Measurements from ENCODE around the gene ETF1.

The ETF1 gene

DNA sequence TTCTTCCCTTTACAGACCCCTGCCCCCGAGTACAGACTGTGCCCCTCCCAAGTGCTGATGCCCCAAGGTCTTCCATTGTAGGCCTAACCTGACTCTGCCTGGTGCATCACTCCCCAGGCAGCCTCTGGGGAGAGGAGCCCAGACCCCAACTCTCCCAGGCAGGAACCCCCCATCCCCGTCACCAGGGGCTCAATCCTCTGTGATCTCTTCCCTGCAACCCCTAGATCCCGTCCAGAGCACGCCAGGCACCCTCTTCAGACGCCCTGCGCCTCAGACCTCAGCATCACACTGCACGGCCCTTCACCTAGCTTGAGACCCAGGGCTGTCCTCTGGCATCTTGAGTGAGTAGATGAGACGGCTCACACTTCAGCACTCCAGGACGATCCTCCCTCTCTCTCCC lies 84.2 kb downstream of the ETF1 start:
- H3K4me3 ChIP-seq (ENCODE audit: low read depth, low read length), result no peak overlapping the region
- TF ChIP-seq, protein P1, sequence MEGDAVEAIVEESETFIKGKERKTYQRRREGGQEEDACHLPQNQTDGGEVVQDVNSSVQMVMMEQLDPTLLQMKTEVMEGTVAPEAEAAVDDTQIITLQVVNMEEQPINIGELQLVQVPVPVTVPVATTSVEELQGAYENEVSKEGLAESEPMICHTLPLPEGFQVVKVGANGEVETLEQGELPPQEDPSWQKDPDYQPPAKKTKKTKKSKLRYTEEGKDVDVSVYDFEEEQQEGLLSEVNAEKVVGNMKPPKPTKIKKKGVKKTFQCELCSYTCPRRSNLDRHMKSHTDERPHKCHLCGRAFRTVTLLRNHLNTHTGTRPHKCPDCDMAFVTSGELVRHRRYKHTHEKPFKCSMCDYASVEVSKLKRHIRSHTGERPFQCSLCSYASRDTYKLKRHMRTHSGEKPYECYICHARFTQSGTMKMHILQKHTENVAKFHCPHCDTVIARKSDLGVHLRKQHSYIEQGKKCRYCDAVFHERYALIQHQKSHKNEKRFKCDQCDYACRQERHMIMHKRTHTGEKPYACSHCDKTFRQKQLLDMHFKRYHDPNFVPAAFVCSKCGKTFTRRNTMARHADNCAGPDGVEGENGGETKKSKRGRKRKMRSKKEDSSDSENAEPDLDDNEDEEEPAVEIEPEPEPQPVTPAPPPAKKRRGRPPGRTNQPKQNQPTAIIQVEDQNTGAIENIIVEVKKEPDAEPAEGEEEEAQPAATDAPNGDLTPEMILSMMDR (IDR thresholded peaks at IDR 0.05; ENCODE audit: low read depth, low read length, missing control alignments), result no peak
- no peak for DNase-seq (ENCODE audit: low read depth)

DNA sequence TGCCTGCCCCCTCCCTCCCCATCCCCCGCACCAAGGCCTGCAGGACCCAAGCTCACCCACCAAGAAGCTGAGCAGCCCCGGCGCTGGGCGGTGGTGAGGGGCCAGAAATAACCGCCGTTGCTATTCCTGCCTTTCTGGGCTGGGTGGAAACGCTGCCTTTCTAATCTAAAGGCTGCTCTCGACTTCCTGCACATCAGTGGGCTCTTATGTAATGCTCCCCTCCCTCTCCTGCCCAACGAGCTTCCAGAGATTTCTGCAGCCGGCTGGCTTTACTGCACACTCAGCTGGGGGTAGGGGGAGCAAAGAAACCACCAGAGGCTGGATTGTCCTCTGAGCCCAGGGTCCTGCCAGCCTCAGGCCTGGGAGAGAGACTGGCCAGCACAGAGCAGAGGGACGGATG lies 84.7 kb downstream of the ETF1 start:
- DNase-seq (ENCODE audit: low read depth), result no peak
- no peak overlapping the region for H3K4me3 ChIP-seq (ENCODE audit: low read depth, low read length)
- TF ChIP-seq, protein P1 (IDR thresholded peaks at IDR 0.05; ENCODE audit: low read depth, low read length, missing control alignments), result no peak

DNA sequence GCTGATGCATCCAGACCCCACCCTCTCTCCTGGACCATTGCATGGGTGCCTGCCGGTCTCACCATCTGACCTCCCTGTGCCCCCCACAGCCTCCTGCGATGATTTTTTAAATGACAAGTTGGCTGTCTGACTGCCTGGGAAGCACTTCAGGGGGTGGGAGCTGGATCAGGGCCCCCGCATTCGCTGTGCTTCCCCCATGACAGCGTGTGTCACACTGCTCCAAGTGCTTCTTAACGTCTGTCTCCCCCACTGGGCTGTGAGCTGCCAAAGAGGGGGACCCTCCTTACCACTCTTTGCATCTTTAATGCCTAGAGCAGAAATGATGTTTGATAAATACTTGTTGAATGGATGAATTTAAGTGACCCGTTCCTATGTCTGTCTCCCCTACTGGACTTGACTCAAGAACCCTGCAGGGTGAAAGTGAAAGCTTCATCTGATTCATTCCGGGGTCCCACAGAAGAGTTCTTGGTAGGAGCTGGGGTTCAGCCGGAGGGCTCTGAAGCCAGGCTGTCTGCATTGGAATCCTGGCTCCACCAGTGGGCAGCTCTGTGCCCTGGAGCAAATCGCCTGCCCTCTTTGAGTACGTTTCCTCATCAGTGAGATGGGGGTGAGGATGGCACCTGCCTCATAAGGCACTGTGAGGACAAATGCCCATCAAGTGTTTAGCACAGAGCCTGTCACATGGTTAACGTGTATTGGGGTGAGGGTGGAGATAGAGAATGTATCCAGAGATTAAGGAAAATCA lies 85.3 kb downstream of the ETF1 start:
- H3K4me3 ChIP-seq (ENCODE audit: low read depth, low read length), result no peak overlapping the region
- no peak for DNase-seq (ENCODE audit: low read depth)
- TF ChIP-seq, protein P1 (IDR thresholded peaks at IDR 0.05; ENCODE audit: low read depth, low read length, missing control alignments), result no peak
